VCaP (cell line): ENCODE data around the gene FBXO17.

ENCODE experiments used
- H3K27ac ChIP-seq: fragments of 450-650 bp; 2 replicates; pipeline ENCODE4 v1.5.1; 2017
- TF ChIP-seq, protein P1 (sequence below): fragments of 450-650 bp; conservative IDR thresholded peaks from 2 replicates; pipeline ENCODE4 v1.5.1; 2017; ENCODE audit warnings: mild to moderate bottlenecking, moderate library complexity

The FBXO17 gene, protein sequence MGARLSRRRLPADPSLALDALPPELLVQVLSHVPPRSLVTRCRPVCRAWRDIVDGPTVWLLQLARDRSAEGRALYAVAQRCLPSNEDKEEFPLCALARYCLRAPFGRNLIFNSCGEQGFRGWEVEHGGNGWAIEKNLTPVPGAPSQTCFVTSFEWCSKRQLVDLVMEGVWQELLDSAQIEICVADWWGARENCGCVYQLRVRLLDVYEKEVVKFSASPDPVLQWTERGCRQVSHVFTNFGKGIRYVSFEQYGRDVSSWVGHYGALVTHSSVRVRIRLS

DNA sequence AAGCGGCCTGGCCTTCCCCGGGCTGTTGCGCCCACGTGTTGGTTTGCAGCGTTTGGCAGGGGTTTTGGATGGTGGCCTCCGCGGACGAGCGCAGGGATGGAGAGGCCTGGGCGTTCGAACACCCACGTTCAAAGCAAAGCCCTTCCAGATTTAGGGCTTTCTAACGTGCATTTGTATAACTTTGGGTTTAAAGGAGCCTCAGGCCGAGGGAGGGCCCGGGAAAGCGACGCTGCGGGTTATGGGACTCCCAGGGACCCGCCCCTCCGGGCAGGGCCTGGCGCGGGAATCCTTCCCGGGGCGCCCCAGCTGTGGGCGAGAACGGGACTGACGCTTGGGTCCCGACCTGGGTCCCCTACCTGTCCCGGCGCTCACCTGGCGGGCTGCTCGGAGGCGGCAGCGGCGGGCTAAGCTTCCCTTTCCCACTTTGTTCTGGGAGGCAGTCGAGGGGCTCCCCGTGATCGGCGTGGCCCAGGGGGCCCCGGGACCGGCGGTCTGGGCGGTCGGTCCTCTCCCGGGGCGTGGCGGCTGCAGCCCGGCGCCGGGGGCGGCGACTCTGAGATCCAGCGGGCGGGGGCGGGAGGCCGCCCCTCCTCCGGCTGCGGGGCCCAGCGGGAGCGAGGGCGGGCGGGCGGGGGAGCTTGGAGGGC, at the start of gene FBXO17:
FBXO17 (minus strand) TSS at position 529 of the 647 bp plus-strand sequence. CDS start 25,423 bp downstream, outside the sequence.
- no peak within 1 kb of the TSS for H3K27ac ChIP-seq
- TF ChIP-seq, protein P1, sequence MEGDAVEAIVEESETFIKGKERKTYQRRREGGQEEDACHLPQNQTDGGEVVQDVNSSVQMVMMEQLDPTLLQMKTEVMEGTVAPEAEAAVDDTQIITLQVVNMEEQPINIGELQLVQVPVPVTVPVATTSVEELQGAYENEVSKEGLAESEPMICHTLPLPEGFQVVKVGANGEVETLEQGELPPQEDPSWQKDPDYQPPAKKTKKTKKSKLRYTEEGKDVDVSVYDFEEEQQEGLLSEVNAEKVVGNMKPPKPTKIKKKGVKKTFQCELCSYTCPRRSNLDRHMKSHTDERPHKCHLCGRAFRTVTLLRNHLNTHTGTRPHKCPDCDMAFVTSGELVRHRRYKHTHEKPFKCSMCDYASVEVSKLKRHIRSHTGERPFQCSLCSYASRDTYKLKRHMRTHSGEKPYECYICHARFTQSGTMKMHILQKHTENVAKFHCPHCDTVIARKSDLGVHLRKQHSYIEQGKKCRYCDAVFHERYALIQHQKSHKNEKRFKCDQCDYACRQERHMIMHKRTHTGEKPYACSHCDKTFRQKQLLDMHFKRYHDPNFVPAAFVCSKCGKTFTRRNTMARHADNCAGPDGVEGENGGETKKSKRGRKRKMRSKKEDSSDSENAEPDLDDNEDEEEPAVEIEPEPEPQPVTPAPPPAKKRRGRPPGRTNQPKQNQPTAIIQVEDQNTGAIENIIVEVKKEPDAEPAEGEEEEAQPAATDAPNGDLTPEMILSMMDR, result no peak

DNA sequence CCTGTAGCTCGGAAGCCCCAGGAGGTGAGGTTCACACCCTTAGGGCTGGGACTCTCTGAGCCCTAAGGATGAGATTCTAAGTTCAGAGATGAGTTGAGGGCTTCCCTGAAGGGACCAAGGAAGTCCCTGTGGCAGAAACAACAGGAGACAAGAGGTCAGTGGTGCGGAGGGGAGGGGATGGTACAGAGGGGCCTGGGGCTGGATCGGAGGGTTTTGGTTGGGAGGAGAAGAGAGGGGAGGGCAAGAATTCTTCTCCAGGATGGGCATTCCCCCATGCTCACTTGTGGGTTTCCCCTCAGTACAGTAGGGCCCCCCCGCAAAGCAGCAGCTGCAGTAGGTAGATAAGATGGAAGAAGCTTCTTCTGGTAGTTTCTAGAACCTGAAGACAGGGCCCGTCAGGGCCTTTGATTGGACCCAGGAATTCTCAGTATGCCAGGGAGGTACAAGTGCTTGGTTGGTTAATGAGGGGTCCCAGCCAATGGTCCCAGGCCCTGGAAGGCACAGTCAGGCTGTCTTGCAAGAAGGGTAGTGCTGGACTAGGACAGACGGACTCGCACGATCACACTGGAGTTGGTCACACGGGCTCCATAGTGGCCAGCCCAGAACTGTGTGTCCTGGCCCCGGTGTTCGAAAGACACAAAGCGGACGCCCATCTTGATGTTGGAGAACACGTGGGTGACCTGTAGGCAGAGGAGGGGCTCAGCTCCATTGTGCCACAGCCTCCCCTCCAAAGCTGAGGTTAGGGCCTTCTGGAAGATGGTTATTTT, 49.5 kb upstream of the FBXO17 start:
- TF ChIP-seq, protein P1, result no peak

DNA sequence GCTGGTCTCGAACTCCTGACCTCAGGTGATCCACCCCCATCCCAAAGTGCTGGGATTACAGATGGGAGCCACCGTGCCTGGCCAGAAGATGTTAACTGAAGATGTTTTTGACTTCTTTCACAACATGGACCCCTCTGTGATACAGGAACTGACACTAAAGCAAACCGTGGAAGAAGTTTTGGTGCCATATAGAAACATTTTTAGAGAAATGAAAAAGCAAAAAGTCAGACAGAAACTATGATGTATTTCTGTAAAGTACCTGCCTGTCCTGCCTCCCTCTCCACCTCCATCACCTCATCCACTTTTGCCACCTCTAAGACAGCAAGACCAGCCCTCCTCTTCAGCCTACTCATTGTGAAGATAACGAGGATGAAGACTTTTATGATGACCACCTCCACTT, 45.5 kb upstream of the FBXO17 start:
- no peak overlapping the region for H3K27ac ChIP-seq
- TF ChIP-seq, protein P1, result no peak

More for the DNA sequence above, 49.5 kb upstream of the FBXO17 start:
- H3K27ac ChIP-seq, result no peak overlapping the region

DNA sequence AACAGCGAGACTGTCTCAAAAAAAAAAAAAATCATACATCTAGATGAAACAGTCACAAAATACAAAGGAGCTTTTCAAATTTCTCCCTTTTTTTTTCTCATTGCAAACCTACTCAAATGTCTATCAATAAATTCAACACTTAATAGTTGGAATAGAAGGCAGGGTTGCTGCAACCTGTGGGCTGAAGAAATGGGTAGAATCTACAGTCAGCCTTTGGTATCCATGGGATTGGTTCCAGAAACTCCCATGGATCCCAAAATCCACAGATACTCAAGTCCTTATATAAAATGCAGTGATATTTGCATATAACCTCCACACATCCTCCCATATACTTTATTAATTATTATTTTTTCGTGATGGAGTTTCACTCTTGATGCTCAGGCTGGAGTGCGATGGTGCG, 42.1 kb upstream of the FBXO17 start:
- no peak overlapping the region for H3K27ac ChIP-seq
- TF ChIP-seq, protein P1, result no peak

DNA sequence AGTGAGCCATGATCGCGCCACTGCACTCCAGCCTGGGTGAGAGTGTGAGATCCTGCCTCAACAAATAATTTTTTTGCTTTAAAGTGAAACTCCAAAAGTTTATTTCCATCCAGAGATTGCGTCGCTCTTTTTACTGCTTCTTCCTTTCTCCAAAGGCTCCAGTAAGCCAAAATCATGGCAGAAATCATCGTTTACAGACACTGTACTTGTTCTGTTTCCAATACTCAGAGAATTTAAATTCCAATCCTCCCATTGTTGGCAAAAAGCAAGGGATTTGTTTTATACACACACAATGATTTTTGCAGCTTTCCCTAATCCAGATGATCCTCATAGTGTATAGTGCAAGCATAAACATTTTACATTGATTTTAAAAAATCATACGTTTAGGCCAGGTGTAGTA, 41.5 kb upstream of the FBXO17 start:
- TF ChIP-seq, protein P1, result no peak
- H3K27ac ChIP-seq, result no peak overlapping the region

DNA sequence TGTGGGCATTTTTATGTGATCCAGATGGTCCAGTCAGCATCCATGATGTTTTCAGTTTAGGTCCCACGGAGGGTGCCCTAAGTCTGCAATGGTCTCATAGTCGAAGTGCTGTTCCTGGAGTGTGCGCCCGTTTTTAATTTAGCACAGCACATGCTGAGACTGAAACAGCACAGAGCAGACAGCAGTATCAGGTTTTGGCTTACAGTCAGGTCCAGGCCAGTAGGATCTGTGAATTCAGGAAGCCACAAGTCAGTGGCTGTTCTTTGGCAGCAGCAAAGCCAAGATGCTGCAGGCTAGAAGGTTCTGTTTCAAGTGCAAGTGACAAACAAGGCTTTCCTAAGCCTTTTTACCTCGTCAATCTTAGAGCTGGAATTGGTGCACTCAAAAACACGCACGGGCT, 38.5 kb upstream of the FBXO17 start:
- TF ChIP-seq, protein P1, result no peak
- H3K27ac ChIP-seq, result no peak overlapping the region

DNA sequence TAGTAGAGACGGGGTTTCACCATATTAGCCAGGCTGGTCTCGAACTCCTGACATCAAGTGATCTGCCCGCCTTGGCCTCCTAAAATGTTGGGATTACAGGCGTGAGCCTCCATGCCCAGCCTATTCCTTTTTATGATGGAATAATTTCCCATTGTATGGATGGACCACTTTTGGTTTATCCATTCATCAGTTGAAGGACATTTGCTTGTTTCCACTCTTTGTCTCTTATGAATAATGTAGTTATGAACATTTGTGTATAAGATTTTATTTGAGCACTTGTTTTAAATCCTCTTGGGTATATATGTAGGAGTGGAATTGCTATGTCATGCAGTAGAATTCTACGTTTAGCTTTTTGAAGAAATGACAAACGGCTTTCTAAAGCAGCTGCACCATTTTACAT, 33.5 kb upstream of the FBXO17 start:
- TF ChIP-seq, protein P1, result no peak
- H3K27ac ChIP-seq, result no peak overlapping the region
